A673 (cell line): ENCODE results near the gene H1-8. TPM values are rescaled to one million over a fixed set of nuclear protein-coding genes. Genes with fewer than 3 reads are reported as not detected.
A peak's percentile ranks its signal among the peaks of the same experiment; 100 is the strongest.

Experiments
- BruUV-seq: library from RNA; stranded (reverse); fragments of 400-500 nt; replicated peaks from 2 replicates; lab custom pipeline; 2021; lab: Mats Ljungman, UMichigan
- CTCF ChIA-PET: fragments of 300-600 bp; sonication (Branson Sonifier 250); formaldehyde crosslinking; loops from one replicate; lab custom pipeline; 2022; ENCODE audit warnings: antibody characterized with exemption; lab: Charles Lee
- POLR2A ChIA-PET: fragments of 300-600 bp; sonication (Branson Sonifier 250); formaldehyde crosslinking; loops from one replicate; lab custom pipeline; 2022; ENCODE audit warnings: antibody characterized with exemption; ENCODE audit not compliant: low non-redundant PET; lab: Charles Lee
- DNase-seq: peaks from one replicate; pipeline ENCODE4 v3.0.0-alpha.2; 2015; ENCODE audit warnings: low spot score
- H3K27ac ChIP-seq: fragments of 200-600 bp; sonication (generic); 2 replicates; pipeline ENCODE4 v1.5.1; 2016; ENCODE audit warnings: mixed run types, low read depth, mild to moderate bottlenecking, mixed read lengths, antibody characterized with exemption, low read length; ENCODE audit not compliant: poor library complexity, severe bottlenecking
- H3K27me3 ChIP-seq: fragments of 200-600 bp; sonication (generic); replicated peaks from 2 replicates; pipeline ENCODE4 v1.6.1; 2017; ENCODE audit warnings: mixed run types, low read depth, mild to moderate bottlenecking, mixed read lengths, antibody characterized with exemption, low read length; ENCODE audit not compliant: insufficient read depth, poor library complexity
- H3K36me3 ChIP-seq: fragments of 200-600 bp; sonication (generic); 2 replicates; pipeline ENCODE4 v1.6.1; 2016; ENCODE audit warnings: mixed run types, mild to moderate bottlenecking, mixed read lengths, antibody characterized with exemption, low read length; ENCODE audit not compliant: insufficient read depth, poor library complexity, severe bottlenecking
- H3K4me1 ChIP-seq: fragments of 200-600 bp; sonication (generic); 2 replicates; pipeline ENCODE4 v1.6.1; 2017; ENCODE audit warnings: mixed run types, mild to moderate bottlenecking, mixed read lengths, antibody characterized with exemption, low read length; ENCODE audit not compliant: insufficient read depth, poor library complexity, severe bottlenecking
- H3K4me3 ChIP-seq: fragments of 200-600 bp; sonication (generic); 2 replicates; pipeline ENCODE4 v1.5.1; 2016; ENCODE audit warnings: low read depth, mixed run types, mild to moderate bottlenecking, mixed read lengths, low read length; ENCODE audit not compliant: poor library complexity, severe bottlenecking
- H3K9me3 ChIP-seq: fragments of 200-600 bp; sonication (generic); 2 replicates; pipeline ENCODE4 v1.6.1; 2016; ENCODE audit warnings: mixed run types, low read depth, mild to moderate bottlenecking, mixed read lengths, antibody characterized with exemption, low read length; ENCODE audit not compliant: poor library complexity, severe bottlenecking
- EZH2 ChIP-seq: fragments of 200-600 bp; sonication (generic); IDR thresholded peaks from 2 replicates; pipeline ENCODE4 v1.6.1; 2017; ENCODE audit warnings: borderline replicate concordance, low read depth, mild to moderate bottlenecking, mixed read lengths, antibody characterized with exemption, low read length; ENCODE audit not compliant: poor library complexity, severe bottlenecking
- intact Hi-C: fragments of 100-400 bp; cut with micrococcal nuclease; formaldehyde crosslinking; loops from one replicate; pipeline ENCODE4 v1.10.0; 2022; ENCODE audit not compliant: unreplicated experiment
- total RNA-seq: library from RNA; stranded (reverse); gene quantifications from 2 replicates; pipeline ENCODE4 v1.2.3, GENCODE V29; 2021
- TF ChIP-seq, protein P1 (sequence below): fragments of 300-800, 200-600 bp; sonication (generic); conservative IDR thresholded peaks from 2 replicates; pipeline ENCODE4 v1.5.1; 2017; ENCODE audit warnings: low read depth, mild to moderate bottlenecking, antibody characterized with exemption, low read length, moderate library complexity, mixed read lengths

Gene H1-8
- total RNA-seq, 1 experiment from 2014 or later, result not detected

DNA sequence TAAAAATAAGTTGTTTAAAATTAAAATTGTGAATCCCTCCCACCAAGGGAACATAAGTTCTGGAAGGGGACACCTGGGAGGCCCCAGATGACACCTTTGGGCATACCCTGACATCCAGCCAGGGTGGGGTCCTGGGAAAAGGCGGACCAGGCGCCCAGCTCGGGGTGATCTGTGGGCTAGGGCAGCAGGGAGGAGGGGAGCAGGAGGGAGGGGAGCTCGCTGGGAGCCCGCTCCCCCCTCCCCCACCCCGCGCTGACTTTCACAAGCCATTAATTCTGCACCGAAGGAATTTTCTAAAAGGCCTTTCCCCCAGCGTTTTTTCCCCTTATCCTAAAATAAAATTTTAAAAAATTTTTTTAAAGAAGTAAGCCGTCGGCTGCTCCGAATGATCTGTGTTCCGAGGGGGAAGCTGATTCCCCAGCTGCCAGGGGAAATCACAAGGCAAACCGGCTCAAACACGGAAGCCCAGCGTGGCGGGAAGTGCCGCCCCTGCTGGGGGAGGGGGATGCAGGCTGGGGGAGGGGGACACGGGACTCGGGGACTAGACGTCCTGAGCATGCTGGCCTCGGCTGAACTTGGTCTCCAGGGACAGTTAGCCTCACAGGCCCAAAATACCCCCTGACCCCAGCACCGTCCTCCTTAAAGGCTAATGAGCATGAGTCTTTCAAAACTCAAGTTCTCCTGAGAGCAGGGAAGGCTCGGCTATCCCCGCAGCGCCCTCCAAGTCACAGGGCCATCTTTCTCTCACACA lies 49.6 kb downstream of the H1-8 start:
- Histone ChIP-seq H3K4me1 (peaks cover 19% of the 10 kb centered on the region), H3K4me3 (no peak overlapping the region)

GRCh38 chr3:129593230-129593594 lies 50.2 kb downstream of the H1-8 start:
- H3K4me1 ChIP-seq, result peaks cover 20% of the 10 kb centered on the region
- intact Hi-C loops, result no loop called here
- DNase-seq, result no peak
- POLR2A ChIA-PET, result interaction anchor here (0.5 kb wide), 1 partner anchor 277 kb away, joined by 3 read pairs; a partner anchor contains a TSS
- H3K36me3 ChIP-seq, result no peaks in the 10 kb centered on the region
- no peak overlapping the region for H3K27ac ChIP-seq
- no TSS peak for BruUV-seq
- TF ChIP-seq EZH2, result no peak
- TF ChIP-seq, protein P1, sequence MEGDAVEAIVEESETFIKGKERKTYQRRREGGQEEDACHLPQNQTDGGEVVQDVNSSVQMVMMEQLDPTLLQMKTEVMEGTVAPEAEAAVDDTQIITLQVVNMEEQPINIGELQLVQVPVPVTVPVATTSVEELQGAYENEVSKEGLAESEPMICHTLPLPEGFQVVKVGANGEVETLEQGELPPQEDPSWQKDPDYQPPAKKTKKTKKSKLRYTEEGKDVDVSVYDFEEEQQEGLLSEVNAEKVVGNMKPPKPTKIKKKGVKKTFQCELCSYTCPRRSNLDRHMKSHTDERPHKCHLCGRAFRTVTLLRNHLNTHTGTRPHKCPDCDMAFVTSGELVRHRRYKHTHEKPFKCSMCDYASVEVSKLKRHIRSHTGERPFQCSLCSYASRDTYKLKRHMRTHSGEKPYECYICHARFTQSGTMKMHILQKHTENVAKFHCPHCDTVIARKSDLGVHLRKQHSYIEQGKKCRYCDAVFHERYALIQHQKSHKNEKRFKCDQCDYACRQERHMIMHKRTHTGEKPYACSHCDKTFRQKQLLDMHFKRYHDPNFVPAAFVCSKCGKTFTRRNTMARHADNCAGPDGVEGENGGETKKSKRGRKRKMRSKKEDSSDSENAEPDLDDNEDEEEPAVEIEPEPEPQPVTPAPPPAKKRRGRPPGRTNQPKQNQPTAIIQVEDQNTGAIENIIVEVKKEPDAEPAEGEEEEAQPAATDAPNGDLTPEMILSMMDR, result no peak
- no peaks in the 10 kb centered on the region for H3K9me3 ChIP-seq
- CTCF ChIA-PET, result no interaction called here
- H3K4me3 ChIP-seq, result no peak overlapping the region
- H3K27me3 ChIP-seq, result no peaks in the 10 kb centered on the region

More for the DNA sequence above, 49.6 kb downstream of the H1-8 start:
- Histone ChIP-seq H3K27me3 (no peaks in the 10 kb centered on the region), H3K9me3 (no peaks in the 10 kb centered on the region), H3K27ac (no peak overlapping the region), H3K36me3 (no peaks in the 10 kb centered on the region)
- intact Hi-C loops, result no loop called here
- BruUV-seq, result no TSS peak
- ChIA-PET CTCF (interaction anchor here (0.7 kb wide), 1 partner anchor 242 kb away, joined by 6 read pairs; no protein-coding TSS in a partner anchor), POLR2A (no interaction called here)
- no peak for TF ChIP-seq EZH2
- TF ChIP-seq, protein P1, result no peak
- DNase-seq, result no peak

- H3K36me3 ChIP-seq, result no peaks in the 10 kb centered on the region
- no TSS peak for BruUV-seq
- no peak overlapping the region for H3K4me3 ChIP-seq
- no peaks in the 10 kb centered on the region for H3K9me3 ChIP-seq
- peaks cover 20% of the 10 kb centered on the region for H3K4me1 ChIP-seq
- ChIA-PET POLR2A (interaction anchor here (0.5 to 0.7 kb wide), 2 partner anchors 71 to 278 kb away, joined by 3 to 4 read pairs; a partner anchor contains a TSS), CTCF (no interaction called here)
- peak; percentile 23 for DNase-seq
- no peaks in the 10 kb centered on the region for H3K27me3 ChIP-seq
- intact Hi-C loops, result no loop called here
- TF ChIP-seq, protein P1, result no peak
- TF ChIP-seq EZH2, result no peak
- H3K27ac ChIP-seq, result peak overlapping the region; percentile 8
These were observed 50.8 kb downstream of the H1-8 start for GRCh38 chr3:129593595-129594339.
